HG03457 (cell line): ENCODE data around the gene HTT.

Source experiments
- ATAC-seq: cut with Tn5 transposase; IDR thresholded peaks from one replicate; pipeline ENCODE4 v1.9.1; 2021; ENCODE audit warnings: moderate number of reproducible peaks; ENCODE audit not compliant: unreplicated experiment

The HTT gene

GRCh38 chr4:3215256-3215655 is 140.8 kb downstream of the HTT start:
- ATAC-seq, result no peak

DNA sequence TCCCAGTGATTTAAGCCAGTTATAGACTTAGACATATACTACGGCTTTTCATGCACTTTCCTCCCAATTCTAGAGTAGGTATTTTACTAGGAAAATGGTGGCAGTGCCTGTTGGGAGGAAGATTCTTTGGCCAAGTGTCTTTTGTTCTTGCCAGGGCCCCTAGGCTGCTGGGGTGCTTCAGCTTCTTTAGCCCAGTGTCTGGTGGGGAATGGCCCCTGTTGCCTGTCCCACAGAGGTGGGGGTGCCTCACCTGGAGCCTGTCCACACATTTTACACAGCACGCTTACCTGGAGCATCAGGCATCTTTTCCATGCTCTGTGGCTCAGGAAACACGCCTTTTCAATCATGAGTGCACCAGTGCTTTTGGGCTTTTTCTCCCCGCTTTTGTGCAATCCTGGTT is 141.3 kb downstream of the HTT start:
- ATAC-seq, result no peak

GRCh38 chr4:3217266-3217665 is 142.8 kb downstream of the HTT start:
- no peak for ATAC-seq

DNA sequence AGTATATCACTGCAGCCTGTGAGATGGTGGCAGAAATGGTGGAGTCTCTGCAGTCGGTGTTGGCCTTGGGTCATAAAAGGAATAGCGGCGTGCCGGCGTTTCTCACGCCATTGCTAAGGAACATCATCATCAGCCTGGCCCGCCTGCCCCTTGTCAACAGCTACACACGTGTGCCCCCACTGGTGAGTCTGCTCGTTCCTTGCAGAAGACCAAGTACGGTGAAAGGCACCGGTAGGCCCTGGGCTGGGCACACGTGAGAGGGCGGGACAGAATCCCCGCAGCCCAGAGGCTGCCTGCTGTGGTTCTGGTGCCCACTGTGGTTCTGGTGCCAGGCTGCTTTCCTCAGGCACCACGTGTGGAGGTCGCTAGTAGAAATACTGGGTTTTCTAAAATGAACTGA is 143.3 kb downstream of the HTT start:
- ATAC-seq, result no peak

- ATAC-seq, result no peak
Measured at GRCh38 chr4:3218824-3219760, 144.6 kb downstream of the HTT start.

DNA sequence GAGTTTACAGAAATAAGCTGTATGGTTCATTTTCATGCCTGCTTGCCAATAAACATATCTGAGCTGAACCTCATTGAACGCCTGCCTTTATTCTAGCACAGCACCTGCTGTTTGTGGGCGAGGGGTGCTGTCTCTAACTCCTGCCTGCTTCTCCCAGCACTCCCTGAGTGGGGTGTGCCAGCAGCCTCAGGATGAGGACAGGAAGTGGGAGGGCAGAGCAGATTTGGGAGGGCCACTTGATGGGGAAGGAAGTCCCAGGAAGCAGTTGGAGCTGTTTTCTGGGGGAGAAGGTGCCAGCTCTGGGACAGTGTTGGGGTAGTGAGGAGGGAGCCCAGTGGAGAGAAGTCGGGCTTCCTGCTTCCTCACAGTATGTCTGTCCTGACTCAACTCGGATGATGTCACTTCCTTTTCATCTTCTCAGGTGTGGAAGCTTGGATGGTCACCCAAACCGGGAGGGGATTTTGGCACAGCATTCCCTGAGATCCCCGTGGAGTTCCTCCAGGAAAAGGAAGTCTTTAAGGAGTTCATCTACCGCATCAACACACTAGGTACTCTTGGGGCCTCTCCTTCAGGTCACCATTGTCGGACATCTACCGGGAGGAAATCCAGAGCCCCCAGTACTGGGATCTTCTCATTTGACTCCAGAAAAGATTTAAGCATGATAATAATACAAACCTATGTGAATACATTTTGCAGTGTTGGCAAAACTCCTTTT is 145.4 kb downstream of the HTT start:
- no peak for ATAC-seq

- no peak for ATAC-seq
Measured at GRCh38 chr4:3220476-3221183, 146.1 kb downstream of the HTT start.

DNA sequence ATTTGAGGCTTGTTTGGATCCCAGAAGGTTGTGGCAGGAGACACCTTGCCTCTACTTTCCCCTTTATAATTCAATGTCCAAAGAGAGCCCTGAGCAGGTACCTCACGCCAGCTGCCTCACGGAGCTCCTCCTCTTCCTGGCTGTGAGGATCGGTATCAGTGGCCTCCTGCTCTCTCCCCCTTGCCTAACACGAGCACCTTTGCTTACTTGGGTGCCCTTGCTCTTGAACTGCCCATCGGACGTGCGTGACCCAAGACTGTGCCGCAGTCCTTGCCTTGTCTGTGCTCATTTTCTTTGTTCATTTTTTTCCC is 146.7 kb downstream of the HTT start:
- ATAC-seq, result no peak

- ATAC-seq, result no peak
Measured at GRCh38 chr4:3221996-3222395, 147.5 kb downstream of the HTT start.

DNA sequence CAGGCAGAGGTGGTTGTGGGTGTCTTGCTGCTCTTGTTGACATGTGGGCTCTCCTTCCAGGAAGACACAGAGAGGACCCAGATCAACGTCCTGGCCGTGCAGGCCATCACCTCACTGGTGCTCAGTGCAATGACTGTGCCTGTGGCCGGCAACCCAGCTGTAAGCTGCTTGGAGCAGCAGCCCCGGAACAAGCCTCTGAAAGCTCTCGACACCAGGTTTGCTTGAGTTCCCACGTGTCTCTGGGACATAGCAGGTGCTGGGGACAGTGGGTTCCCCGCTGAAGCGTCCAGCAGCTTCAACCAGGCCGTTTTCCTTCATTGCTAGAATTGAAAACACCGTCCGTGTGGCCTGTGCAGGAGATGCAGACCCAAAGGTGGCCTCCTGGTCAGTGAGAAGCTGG is 148.9 kb downstream of the HTT start:
- ATAC-seq, result no peak

DNA sequence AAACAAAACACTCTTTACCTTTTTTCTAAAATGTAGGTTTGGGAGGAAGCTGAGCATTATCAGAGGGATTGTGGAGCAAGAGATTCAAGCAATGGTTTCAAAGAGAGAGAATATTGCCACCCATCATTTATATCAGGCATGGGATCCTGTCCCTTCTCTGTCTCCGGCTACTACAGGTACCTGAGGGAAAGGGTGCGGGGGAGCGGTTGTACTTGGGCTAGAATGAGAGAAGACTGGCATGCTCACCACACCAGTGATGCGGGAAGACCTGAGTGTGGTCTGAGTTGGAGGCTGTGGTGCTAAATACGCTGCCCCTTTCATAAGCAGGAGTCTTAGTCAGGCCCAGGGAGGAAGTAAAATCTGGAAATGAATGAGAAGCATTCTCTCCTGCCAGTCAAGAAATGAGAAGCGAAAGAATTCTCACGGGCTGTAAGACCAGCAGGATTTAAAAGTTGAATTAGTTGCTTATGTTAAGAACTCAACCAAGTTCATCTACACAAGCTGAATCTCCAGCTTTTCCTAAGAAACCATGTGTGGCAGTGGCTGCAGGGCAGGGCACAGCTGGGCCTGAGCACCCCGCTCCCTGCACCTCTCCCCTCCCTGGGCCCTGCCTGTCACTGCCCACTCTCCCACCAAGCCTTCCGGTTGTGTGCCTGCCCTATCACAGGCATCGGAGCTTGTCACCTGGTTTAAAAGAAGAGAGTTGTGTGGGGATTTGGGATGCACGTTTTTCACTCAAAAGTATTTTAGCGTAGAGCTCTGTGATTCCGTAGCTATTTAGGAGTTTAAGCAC is 149.7 kb downstream of the HTT start:
- ATAC-seq, result no peak

DNA sequence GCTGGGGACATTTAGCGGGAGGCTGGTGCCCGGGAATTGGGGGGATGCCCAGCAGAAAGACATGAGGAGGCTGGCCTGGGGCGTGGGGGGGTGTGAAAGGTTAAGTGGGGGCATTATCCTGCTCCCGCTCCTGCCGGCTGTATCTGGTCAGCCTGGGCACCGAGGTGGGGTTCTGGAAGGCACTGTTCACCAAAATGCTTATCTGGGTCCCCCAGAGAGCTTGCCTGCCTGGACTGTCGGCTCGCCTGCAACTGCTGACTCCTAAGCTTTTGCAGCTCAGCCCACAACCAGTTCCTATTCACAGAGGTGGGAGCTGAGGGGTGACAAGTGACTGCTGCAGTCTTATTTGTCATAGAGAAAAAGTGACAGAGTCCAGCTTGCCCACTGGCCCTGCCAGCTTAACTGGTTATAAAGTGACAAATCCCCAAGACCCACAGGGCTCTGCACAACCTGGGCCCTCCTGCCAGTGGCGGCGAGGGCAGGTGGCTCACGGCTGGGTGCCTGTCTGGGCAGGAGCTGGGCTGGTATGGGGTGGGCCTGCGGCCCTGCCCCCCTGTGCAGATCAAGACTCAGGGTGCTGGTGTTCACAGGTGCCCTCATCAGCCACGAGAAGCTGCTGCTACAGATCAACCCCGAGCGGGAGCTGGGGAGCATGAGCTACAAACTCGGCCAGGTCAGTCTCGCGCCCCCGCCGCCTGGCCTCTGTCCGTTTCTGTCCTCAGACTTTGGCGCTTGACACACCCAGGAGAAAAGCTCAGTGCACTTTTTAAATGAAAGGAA is 150.8 kb downstream of the HTT start:
- no peak for ATAC-seq

GRCh38 chr4:3225936-3226335 is 151.5 kb downstream of the HTT start:
- ATAC-seq, result no peak

- no peak for ATAC-seq
Measured at GRCh38 chr4:3226467-3226866, 152.0 kb downstream of the HTT start.

- no peak for ATAC-seq
Measured at GRCh38 chr4:3226944-3227343, 152.5 kb downstream of the HTT start.

DNA sequence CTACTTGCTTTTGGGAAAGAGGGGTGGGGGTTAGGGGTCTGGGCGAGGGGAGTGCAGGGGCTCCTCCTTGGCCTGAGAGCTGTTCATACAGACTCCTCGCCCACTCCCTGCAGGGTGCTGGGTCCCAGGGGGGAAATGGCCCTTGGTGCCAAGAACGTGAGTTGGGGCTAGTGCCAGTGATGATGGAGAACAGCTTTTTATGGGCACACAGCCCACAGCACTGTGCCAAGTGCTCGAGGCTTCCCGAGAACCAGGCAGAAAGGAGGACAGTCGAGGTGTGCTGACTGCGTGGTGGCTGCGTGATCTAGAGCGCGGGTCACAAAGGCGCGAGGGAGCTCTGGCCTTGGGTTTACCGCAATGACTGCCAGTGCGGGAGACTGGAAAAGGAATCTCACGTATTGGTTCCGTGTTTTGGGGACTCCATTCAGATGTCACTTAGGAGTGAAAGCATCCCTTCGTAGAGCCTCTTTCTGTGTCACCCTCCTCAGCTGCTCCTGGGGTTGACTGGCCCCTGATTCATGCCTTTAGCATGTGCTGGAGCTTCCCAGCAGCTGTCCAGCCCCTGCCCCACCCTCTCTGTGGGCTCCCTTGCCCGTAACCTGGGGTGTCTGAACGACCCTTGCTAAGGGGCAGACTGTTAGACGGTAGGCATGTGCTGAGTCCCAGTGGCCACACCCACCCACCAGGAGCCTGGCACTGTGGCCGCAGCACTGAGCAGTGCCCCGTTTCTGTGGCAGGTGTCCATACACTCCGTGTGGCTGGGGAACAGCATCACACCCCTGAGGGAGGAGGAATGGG is 153.6 kb downstream of the HTT start:
- no peak for ATAC-seq

GRCh38 chr4:3228881-3229280 is 154.4 kb downstream of the HTT start:
- ATAC-seq, result no peak

- no peak for ATAC-seq
Measured at GRCh38 chr4:3229328-3229727, 154.8 kb downstream of the HTT start.

DNA sequence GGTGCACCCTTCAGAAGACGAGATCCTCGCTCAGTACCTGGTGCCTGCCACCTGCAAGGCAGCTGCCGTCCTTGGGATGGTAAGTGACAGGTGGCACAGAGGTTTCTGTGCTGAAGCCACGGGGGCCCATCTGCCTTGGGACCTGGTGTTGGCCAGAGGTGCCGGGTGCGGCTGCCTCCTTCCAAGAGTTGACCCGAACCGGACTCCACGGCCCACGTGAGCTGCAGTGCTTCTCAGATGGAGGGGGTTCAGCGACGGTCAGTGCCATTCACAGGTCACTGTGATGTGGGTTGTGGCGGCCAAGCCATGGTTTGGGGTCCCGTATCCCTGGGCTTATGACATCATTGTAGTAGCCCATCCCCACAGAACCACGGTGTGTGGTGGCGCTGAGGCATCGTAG is 155.5 kb downstream of the HTT start:
- no peak for ATAC-seq
